ENCODE data around the gene ZNF326. TPM values are rescaled to one million over a fixed set of nuclear protein-coding genes. Genes with fewer than 3 reads are reported as not detected.

ZNF326 gene
- total RNA-seq, 1 experiment from 2014 or later = 28.9 TPM

DNA sequence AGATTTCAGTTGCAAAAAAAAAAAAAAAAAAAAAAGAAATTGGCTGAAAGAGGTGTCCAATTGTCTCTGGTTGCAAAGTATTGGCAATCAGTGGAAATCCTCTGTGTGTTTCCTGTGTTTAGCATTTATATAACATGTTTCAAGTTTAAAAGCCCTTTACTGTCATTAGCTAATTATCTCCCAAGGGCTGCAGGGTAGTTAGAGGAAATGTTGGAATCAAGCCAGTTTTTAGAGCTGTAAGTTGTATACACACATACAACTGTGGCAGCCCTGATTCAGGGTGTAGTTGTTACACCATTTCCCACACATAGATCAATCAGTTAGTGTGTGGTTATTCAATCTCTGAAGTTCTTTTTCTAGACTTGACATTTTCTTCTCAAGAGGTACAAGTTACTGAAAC is 8.9 kb upstream of the ZNF326 start:
- Mint-ChIP-seq H3K27ac (ENCODE audit: low read depth, unreplicated experiment) (no peak overlapping the region), H3K27me3 (ENCODE audit: insufficient read depth, unreplicated experiment) (no peaks in the 10 kb centered on the region), H3K4me1 (ENCODE audit: insufficient read depth, unreplicated experiment) (peaks cover 6% of the 10 kb centered on the region), H3K9me3 (ENCODE audit: unreplicated experiment) (no peaks in the 10 kb centered on the region), H3K4me3 (ENCODE audit: unreplicated experiment) (no peak overlapping the region), H3K36me3 (ENCODE audit: insufficient read depth, unreplicated experiment) (no peaks in the 10 kb centered on the region)
- no peak for DNase-seq (ENCODE audit: unreplicated experiment)
- CTCF ChIA-PET = interaction anchor here (0.5 to 5.2 kb wide), 15 partner anchors 9 to 382 kb away, joined by 3 to 39 read pairs (median 5); partner anchors contain the start of gene LRRC8C
- BruUV-seq (replicated peaks) = no TSS peak
- POLR2A ChIA-PET = interaction anchor here (0.6 to 0.7 kb wide), 3 partner anchors 11 to 158 kb away, joined by 3 read pairs; no protein-coding TSS in a partner anchor
- TF ChIP-seq, protein P1, sequence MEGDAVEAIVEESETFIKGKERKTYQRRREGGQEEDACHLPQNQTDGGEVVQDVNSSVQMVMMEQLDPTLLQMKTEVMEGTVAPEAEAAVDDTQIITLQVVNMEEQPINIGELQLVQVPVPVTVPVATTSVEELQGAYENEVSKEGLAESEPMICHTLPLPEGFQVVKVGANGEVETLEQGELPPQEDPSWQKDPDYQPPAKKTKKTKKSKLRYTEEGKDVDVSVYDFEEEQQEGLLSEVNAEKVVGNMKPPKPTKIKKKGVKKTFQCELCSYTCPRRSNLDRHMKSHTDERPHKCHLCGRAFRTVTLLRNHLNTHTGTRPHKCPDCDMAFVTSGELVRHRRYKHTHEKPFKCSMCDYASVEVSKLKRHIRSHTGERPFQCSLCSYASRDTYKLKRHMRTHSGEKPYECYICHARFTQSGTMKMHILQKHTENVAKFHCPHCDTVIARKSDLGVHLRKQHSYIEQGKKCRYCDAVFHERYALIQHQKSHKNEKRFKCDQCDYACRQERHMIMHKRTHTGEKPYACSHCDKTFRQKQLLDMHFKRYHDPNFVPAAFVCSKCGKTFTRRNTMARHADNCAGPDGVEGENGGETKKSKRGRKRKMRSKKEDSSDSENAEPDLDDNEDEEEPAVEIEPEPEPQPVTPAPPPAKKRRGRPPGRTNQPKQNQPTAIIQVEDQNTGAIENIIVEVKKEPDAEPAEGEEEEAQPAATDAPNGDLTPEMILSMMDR (IDR thresholded peaks at IDR 0.05; ENCODE audit: unreplicated experiment) = no peak
- intact Hi-C loops (cut with micrococcal nuclease) = loop anchor here (2.0 to 5.0 kb wide), 2 partner anchors 33 to 354 kb away; partner anchors contain the start of gene LRRC8C

DNA sequence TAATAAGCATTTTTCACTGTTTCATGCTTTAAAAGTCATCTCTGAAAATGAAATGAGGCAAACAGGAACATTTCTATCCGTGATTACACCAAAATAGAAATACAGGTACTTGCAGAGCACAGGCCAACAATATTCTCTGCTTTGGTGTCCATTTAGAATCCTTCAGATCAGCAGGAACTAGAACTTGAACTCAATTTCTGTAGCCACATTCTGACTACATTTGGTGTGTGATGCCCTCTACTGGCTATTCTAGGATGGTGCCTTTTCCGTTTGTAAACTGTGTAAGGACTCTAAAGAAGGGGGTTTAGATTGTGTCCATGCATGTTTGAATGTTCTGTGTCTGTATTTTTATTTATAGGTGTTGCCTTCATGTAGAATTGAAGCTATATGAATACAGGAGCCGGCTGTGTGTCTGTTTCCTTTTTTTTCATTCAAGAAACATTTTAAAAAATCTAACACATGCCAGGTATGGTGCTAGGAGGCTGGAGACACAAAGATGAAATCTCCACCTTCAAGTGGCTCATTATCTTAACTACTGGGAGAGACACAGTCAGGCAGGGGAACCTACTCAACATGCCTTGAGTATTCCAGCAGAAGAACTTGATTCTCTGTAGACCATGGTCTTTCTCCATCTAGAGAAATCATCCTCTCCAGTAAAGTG is 7.6 kb upstream of the ZNF326 start:
- no peaks in the 10 kb centered on the region for H3K9me3 Mint-ChIP-seq (ENCODE audit: unreplicated experiment)

DNA sequence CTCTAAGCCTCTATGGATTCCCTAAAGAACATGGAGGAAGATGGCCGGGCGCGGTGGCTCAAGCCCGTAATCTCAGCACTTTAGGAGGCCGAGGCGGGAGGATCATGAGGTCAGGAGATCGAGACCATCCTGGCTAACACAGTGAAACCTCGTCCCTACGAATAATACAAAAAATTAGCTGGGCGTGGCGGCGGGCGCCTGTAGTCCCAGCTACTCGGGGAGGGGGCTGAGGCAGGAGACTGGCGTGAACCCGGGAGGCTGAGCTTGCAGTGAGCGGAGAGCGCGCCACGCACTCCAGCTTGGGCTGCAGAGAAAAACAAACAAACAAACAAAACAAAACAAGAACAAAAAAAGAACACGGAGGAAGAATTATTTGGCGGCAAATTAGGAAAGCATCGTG is 5.8 kb upstream of the ZNF326 start:
- no peak for DNase-seq (ENCODE audit: unreplicated experiment)
- no peaks in the 10 kb centered on the region for H3K9me3 Mint-ChIP-seq (ENCODE audit: unreplicated experiment)
- H3K4me1 Mint-ChIP-seq (ENCODE audit: insufficient read depth, unreplicated experiment) = peaks cover 12% of the 10 kb centered on the region
- H3K36me3 Mint-ChIP-seq (ENCODE audit: insufficient read depth, unreplicated experiment) = no peaks in the 10 kb centered on the region
- POLR2A ChIA-PET = interaction anchor here (1.4 kb wide), 1 partner anchor 168 kb away, joined by 11 read pairs; the partner anchor contains the start of gene LRRC8D
- H3K27me3 Mint-ChIP-seq (ENCODE audit: insufficient read depth, unreplicated experiment) = no peaks in the 10 kb centered on the region
- H3K27ac Mint-ChIP-seq (ENCODE audit: low read depth, unreplicated experiment) = no peak overlapping the region
- intact Hi-C loops (cut with micrococcal nuclease) = loop anchor here (5.0 kb wide), 1 partner anchor 357 kb away; the partner anchor contains the start of gene LRRC8C
- TF ChIP-seq, protein P1 (IDR thresholded peaks at IDR 0.05; ENCODE audit: unreplicated experiment) = no peak
- CTCF ChIA-PET = interaction anchor here (0.5 to 5.2 kb wide), 14 partner anchors 9 to 442 kb away, joined by 3 to 39 read pairs (median 4); no protein-coding TSS in a partner anchor
- no TSS peak for BruUV-seq (replicated peaks)
- no peak overlapping the region for H3K4me3 Mint-ChIP-seq (ENCODE audit: unreplicated experiment)

More for the DNA sequence above, 7.6 kb upstream of the ZNF326 start:
- H3K4me3 Mint-ChIP-seq (ENCODE audit: unreplicated experiment) = no peak overlapping the region
- CTCF ChIA-PET = interaction anchor here (0.6 to 5.2 kb wide), 39 partner anchors 11 to 1005 kb away, joined by 3 to 39 read pairs (median 4); partner anchors contain the start of gene LRRC8D
- POLR2A ChIA-PET = interaction anchor here (0.7 kb wide), 1 partner anchor 97 kb away, joined by 3 read pairs; no protein-coding TSS in a partner anchor
- H3K36me3 Mint-ChIP-seq (ENCODE audit: insufficient read depth, unreplicated experiment) = no peaks in the 10 kb centered on the region
- TF ChIP-seq, protein P1 (IDR thresholded peaks at IDR 0.05; ENCODE audit: unreplicated experiment) = peak; percentile 84
- peaks cover 12% of the 10 kb centered on the region for H3K4me1 Mint-ChIP-seq (ENCODE audit: insufficient read depth, unreplicated experiment)
- peak; percentile 81 for DNase-seq (ENCODE audit: unreplicated experiment)
- intact Hi-C loops (cut with micrococcal nuclease) = loop anchor here (1.0 to 5.0 kb wide), 6 partner anchors 34 to 504 kb away; partner anchors contain the start of gene LRRC8C
- BruUV-seq (replicated peaks) = no TSS peak
- no peak overlapping the region for H3K27ac Mint-ChIP-seq (ENCODE audit: low read depth, unreplicated experiment)
- H3K27me3 Mint-ChIP-seq (ENCODE audit: insufficient read depth, unreplicated experiment) = no peaks in the 10 kb centered on the region

DNA sequence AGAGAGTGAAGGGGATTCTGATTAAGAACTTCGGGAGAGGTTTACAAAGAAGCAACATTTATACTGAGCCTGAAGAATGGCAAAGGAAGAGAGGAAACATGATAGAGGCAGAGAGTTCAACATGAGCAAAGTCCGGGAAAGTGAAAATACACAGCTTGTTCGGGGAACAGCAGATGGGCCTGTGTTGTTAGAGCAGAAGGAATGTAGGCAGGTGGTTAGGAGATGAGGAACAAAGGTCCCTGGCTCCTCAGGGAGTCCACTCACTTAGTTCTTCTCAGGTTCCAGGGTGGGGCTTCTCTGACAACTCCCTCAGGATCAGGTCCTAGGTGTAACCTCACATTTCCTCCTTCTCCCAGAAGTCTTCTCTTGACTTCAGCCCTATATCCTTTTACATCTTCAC is 5.1 kb upstream of the ZNF326 start:
- Mint-ChIP-seq H3K27me3 (ENCODE audit: insufficient read depth, unreplicated experiment) (no peaks in the 10 kb centered on the region), H3K27ac (ENCODE audit: low read depth, unreplicated experiment) (no peak overlapping the region), H3K4me3 (ENCODE audit: unreplicated experiment) (no peak overlapping the region), H3K9me3 (ENCODE audit: unreplicated experiment) (no peaks in the 10 kb centered on the region), H3K4me1 (ENCODE audit: insufficient read depth, unreplicated experiment) (peaks cover 12% of the 10 kb centered on the region), H3K36me3 (ENCODE audit: insufficient read depth, unreplicated experiment) (no peaks in the 10 kb centered on the region)
- intact Hi-C loops (cut with micrococcal nuclease) = loop anchor here (5.0 kb wide), 1 partner anchor 357 kb away; the partner anchor contains the start of gene LRRC8C
- DNase-seq (ENCODE audit: unreplicated experiment) = no peak
- BruUV-seq (replicated peaks) = no TSS peak
- ChIA-PET CTCF (interaction anchor here (0.5 to 5.2 kb wide), 12 partner anchors 10 to 443 kb away, joined by 3 to 39 read pairs (median 4); partner anchors contain the start of gene LRRC8C), POLR2A (interaction anchor here (0.7 to 3.0 kb wide), 5 partner anchors 13 to 397 kb away, joined by 3 to 11 read pairs (median 3); partner anchors contain the start of gene LRRC8D)
- TF ChIP-seq, protein P1 (IDR thresholded peaks at IDR 0.05; ENCODE audit: unreplicated experiment) = no peak
